Gastrocnemius medialis (tissue), 4 donors: ENCODE measurements around the gene RNF103. TPM values are rescaled to one million over a fixed set of nuclear protein-coding genes. Genes with fewer than 3 reads are reported as not detected.

ENCODE experiments used
- ATAC-seq, 2 donors: fragments of 150-250 bp; one replicate each; pipeline ENCODE4 v1.9.1; 2016
- DNase-seq, 2 donors: peaks; one replicate each; pipeline ENCODE4 v3.0.0-alpha.2; 2019
- H3K27ac ChIP-seq, 4 donors: fragments of 200-600 bp; sonication (generic); 1 replicate in 1 of 4; 2 replicates in 3 of 4; pipeline ENCODE4 v1.5.1; 2016 to 2018; ENCODE audit warnings: mild to moderate bottlenecking in 2 of 4, moderate library complexity in 1 of 4
- H3K27me3 ChIP-seq, 3 donors: fragments of 200-600 bp; sonication (generic) in 2 of 3; 1 replicate in 1 of 3; 2 replicates in 2 of 3; pipeline versions ENCODE4 v1.5.1 to v1.6.0; 2016 to 2019; ENCODE audit warnings: mild to moderate bottlenecking in 1 of 3, moderate library complexity in 1 of 3
- H3K36me3 ChIP-seq, 2 donors: fragments of 200-600 bp; sonication (generic) in 1 of 2; one replicate each; pipeline ENCODE4 v1.5.1; 2017 to 2018
- H3K4me1 ChIP-seq, 2 donors: fragments of 200-600 bp; sonication (generic) in 1 of 2; one replicate each; pipeline ENCODE4 v1.5.1; 2016 to 2017; ENCODE audit warnings: mild to moderate bottlenecking in 2 of 2
- H3K4me3 ChIP-seq, 4 donors: fragments of 200-600 bp; sonication (generic) in 3 of 4; 1 replicate in 1 of 4; 2 replicates in 3 of 4; pipeline ENCODE4 v1.5.1; 2016 to 2019; ENCODE audit warnings: mild to moderate bottlenecking in 2 of 4
- H3K9me3 ChIP-seq, 3 donors: fragments of 200-600 bp; sonication (generic) in 2 of 3; 1 replicate in 1 of 3; 2 replicates in 2 of 3; pipeline ENCODE4 v1.5.1; 2016 to 2019
- POLR2A ChIP-seq, 2 donors: fragments of 450-650 bp; IDR thresholded peaks; one replicate each; pipeline ENCODE4 v1.6.1; 2017; ENCODE audit warnings: antibody characterized with exemption in 2 of 2, mild to moderate bottlenecking in 2 of 2, moderate library complexity in 2 of 2
- in situ Hi-C, 4 donors: fragments of 200-750 bp; cut with MboI; loops; one replicate each; pipeline versions ENCODE4 v1.15.0 to v1.8.0; 2017; ENCODE audit warnings: low sequenced_read_pairs in 4 of 4
- intact Hi-C: fragments of 100-400 bp; cut with DNase I; formaldehyde crosslinking; loops from one replicate; pipeline ENCODE4 v1.15.1; 2023; ENCODE audit warnings: low total_unique reads
- total RNA-seq, 4 donors: library from RNA; depleted of rRNA; stranded (reverse); fragments of >200 nt; gene quantifications; one replicate each; pipeline versions ENCODE4 v1.1.0 to v1.2.3, GENCODE V29; 2016
- TF ChIP-seq, protein P1 (sequence below), 5 experiments: fragments of 450-650 bp in 3 of 5; fragments of 200-600 bp in 2 of 5; sonication (generic) in 2 of 5; IDR thresholded peaks in 4 of 5; conservative IDR thresholded peaks in 1 of 5; 1 replicate in 4 of 5; 2 replicates in 1 of 5; pipeline ENCODE4 v1.5.1; 2016 to 2019; ENCODE audit warnings: antibody characterized with exemption in 5 of 5, mild to moderate bottlenecking in 3 of 5, moderate library complexity in 3 of 5

RNF103 gene
- total RNA-seq, 4 donors from 2014 or later, result 21.8 to 31.1 (median 23.8) TPM

DNA sequence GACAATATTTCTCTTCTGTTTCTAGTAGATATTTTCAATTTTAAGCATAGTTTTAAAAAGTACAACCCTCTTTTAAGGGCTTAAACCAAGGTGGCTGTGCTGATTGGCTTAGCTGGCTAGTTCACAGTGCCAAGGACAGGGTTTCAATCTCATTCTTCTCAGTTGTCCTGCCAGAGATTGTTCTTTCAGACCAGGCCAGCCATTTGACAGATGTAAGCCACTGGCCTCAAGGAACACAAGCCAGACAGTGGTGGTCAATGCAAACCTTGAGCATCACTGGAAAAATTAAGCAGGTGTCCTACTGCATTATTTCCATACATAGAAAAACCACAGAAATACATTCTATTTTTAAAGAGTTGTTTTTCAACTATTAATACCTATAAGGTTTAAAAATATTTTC lies 5.9 kb downstream of the RNF103 start:
- no peak for ATAC-seq
- DNase-seq, result no peak
- H3K4me1 ChIP-seq, result peaks cover 49 to 61% of the 10 kb centered on the region in 2 donors
- H3K9me3 ChIP-seq, result no peaks in the 10 kb centered on the region
- peaks cover 0 to 38% of the 10 kb centered on the region in 2 donors for H3K36me3 ChIP-seq
- H3K27me3 ChIP-seq, result no peaks in the 10 kb centered on the region
- H3K4me3 ChIP-seq, result no peak overlapping the region
- in situ Hi-C loops, result loop anchor here in 1 of 4 donors (25.0 kb wide), 1 partner anchor 405 kb away; no protein-coding TSS in a partner anchor
- no peak for TF ChIP-seq POLR2A (IDR thresholded peaks at IDR 0.05)
- TF ChIP-seq, protein P1, sequence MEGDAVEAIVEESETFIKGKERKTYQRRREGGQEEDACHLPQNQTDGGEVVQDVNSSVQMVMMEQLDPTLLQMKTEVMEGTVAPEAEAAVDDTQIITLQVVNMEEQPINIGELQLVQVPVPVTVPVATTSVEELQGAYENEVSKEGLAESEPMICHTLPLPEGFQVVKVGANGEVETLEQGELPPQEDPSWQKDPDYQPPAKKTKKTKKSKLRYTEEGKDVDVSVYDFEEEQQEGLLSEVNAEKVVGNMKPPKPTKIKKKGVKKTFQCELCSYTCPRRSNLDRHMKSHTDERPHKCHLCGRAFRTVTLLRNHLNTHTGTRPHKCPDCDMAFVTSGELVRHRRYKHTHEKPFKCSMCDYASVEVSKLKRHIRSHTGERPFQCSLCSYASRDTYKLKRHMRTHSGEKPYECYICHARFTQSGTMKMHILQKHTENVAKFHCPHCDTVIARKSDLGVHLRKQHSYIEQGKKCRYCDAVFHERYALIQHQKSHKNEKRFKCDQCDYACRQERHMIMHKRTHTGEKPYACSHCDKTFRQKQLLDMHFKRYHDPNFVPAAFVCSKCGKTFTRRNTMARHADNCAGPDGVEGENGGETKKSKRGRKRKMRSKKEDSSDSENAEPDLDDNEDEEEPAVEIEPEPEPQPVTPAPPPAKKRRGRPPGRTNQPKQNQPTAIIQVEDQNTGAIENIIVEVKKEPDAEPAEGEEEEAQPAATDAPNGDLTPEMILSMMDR (IDR thresholded peaks at IDR 0.05 in 4 of 5, conservative IDR thresholded peaks at IDR 0.05 in 1 of 5), result no peak
- peak overlapping the region in 3 of 4 donors; percentile 1 to 42 (median 35) for H3K27ac ChIP-seq
- intact Hi-C loops, result no loop called here

GRCh38 chr2:86617153-86617552 lies 6.5 kb downstream of the RNF103 start:
- peak overlapping the region in 2 of 4 donors; percentile 24 to 35 for H3K27ac ChIP-seq
- DNase-seq (no peak), ATAC-seq (no peak)
- H3K9me3 ChIP-seq, result no peaks in the 10 kb centered on the region
- no peak overlapping the region for H3K4me3 ChIP-seq
- H3K36me3 ChIP-seq, result peaks cover 0 to 41% of the 10 kb centered on the region in 2 donors
- in situ Hi-C loops, result loop anchor here in 1 of 4 donors (25.0 kb wide), 1 partner anchor 405 kb away; no protein-coding TSS in a partner anchor
- H3K4me1 ChIP-seq, result peaks cover 49 to 61% of the 10 kb centered on the region in 2 donors
- intact Hi-C loops, result no loop called here
- TF ChIP-seq, protein P1 (IDR thresholded peaks at IDR 0.05 in 4 of 5, conservative IDR thresholded peaks at IDR 0.05 in 1 of 5), result no peak
- TF ChIP-seq POLR2A (IDR thresholded peaks at IDR 0.05), result no peak
- H3K27me3 ChIP-seq, result no peaks in the 10 kb centered on the region

DNA sequence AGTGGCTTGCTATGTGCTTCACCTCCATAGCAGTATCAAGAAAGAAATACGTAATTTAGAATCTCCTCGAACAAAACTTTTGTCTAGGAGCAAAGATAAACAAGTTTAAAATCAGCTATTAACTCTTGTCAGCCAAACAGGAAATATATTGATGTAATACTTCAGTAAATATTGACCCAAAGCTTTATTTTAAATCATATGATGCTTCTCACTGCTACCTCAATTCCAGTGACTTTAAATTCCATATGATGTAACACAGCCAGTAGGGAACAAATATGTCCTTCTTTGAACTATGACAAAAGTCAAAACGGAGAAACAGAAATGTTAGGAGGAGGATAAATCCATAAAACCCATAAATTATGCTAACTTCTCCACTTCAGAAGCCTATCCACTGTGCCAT lies 7.2 kb downstream of the RNF103 start:
- H3K36me3 ChIP-seq, result peaks cover 0 to 47% of the 10 kb centered on the region in 2 donors
- no peak overlapping the region for H3K4me3 ChIP-seq
- no peak for DNase-seq
- H3K9me3 ChIP-seq, result no peaks in the 10 kb centered on the region
- no peak for ATAC-seq
- in situ Hi-C loops, result loop anchor here in 1 of 4 donors (25.0 kb wide), 1 partner anchor 404 kb away; no protein-coding TSS in a partner anchor
- peak overlapping the region in 1 of 4 donors; percentile 24 for H3K27ac ChIP-seq
- intact Hi-C loops, result no loop called here
- TF ChIP-seq, protein P1 (IDR thresholded peaks at IDR 0.05 in 4 of 5, conservative IDR thresholded peaks at IDR 0.05 in 1 of 5), result no peak
- no peak for TF ChIP-seq POLR2A (IDR thresholded peaks at IDR 0.05)
- H3K27me3 ChIP-seq, result no peaks in the 10 kb centered on the region
- peaks cover 49 to 56% of the 10 kb centered on the region in 2 donors for H3K4me1 ChIP-seq

DNA sequence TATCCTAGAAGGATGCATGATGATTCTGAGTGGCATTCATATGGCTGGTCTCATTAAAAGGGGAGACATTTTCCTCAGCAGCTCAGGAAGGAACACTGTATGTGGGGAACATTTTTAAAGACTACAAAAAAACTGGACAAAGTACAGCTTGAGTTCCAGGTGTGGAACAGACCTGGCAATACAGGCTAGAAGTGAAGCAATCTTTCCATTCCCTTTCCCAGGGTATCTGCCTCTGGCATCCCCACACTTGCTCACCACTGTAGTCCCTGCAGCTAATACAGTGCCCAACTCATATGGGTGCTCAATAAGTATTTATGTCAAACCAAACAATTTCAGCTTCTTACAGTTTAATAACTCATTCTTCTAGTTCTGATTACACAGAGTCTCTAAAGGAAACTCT lies 8.1 kb downstream of the RNF103 start:
- Histone ChIP-seq H3K9me3 (no peaks in the 10 kb centered on the region), H3K36me3 (peaks cover 0 to 53% of the 10 kb centered on the region in 2 donors), H3K27me3 (no peaks in the 10 kb centered on the region), H3K4me1 (peaks cover 41 to 47% of the 10 kb centered on the region in 2 donors), H3K4me3 (no peak overlapping the region), H3K27ac (peak overlapping the region in 1 of 4 donors; percentile 22)
- intact Hi-C loops (no loop called here), in situ Hi-C loops (loop anchor here in 1 of 4 donors (25.0 kb wide), 1 partner anchor 403 kb away; no protein-coding TSS in a partner anchor)
- TF ChIP-seq, protein P1 (IDR thresholded peaks at IDR 0.05 in 4 of 5, conservative IDR thresholded peaks at IDR 0.05 in 1 of 5), result no peak
- no peak for TF ChIP-seq POLR2A (IDR thresholded peaks at IDR 0.05)
- ATAC-seq, result no peak
- DNase-seq, result no peak
